Measurements from ENCODE around the gene GAB1. TPM values are rescaled to one million over a fixed set of nuclear protein-coding genes. Genes with fewer than 3 reads are reported as not detected.

Gene GAB1
- total RNA-seq, 1 experiment from 2014 or later = 15.3 TPM

DNA sequence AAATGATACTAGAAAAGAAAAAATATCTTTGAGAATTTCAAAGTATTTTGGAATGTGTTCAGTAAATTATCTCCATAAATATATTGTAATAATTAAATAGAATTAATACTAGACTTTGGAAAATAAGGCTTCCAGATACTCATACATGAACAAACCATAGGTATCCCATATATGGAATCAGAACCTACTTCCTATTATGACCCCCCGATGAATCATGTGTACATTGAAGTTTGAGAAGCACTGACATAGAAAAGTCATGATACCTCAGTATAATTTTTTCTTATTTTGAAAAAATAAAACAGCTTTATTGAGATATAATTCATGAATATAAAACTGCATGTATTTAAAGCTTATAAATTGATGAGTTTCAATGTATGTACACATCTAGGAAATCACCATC lies 149.6 kb downstream of the GAB1 start:
- no peak overlapping the region for H3K4me3 Mint-ChIP-seq
- TF ChIP-seq, protein P1, sequence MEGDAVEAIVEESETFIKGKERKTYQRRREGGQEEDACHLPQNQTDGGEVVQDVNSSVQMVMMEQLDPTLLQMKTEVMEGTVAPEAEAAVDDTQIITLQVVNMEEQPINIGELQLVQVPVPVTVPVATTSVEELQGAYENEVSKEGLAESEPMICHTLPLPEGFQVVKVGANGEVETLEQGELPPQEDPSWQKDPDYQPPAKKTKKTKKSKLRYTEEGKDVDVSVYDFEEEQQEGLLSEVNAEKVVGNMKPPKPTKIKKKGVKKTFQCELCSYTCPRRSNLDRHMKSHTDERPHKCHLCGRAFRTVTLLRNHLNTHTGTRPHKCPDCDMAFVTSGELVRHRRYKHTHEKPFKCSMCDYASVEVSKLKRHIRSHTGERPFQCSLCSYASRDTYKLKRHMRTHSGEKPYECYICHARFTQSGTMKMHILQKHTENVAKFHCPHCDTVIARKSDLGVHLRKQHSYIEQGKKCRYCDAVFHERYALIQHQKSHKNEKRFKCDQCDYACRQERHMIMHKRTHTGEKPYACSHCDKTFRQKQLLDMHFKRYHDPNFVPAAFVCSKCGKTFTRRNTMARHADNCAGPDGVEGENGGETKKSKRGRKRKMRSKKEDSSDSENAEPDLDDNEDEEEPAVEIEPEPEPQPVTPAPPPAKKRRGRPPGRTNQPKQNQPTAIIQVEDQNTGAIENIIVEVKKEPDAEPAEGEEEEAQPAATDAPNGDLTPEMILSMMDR (conservative IDR thresholded peaks at IDR 0.05) = no peak
- H3K9me3 Mint-ChIP-seq = no peaks in the 10 kb centered on the region
- no peak overlapping the region for H3K27ac ChIP-seq (ENCODE audit: insufficient read length, low read depth, low read length)
- no peak overlapping the region for H4K5ac ChIP-seq (ENCODE audit: insufficient read length, low read depth, low read length)
- H2BK5ac ChIP-seq (ENCODE audit: insufficient read length, low read length) = no peak overlapping the region
- H3K23ac ChIP-seq (ENCODE audit: insufficient read length, low read depth, low read length) = no peak overlapping the region
- no peak overlapping the region for H3K18ac ChIP-seq (ENCODE audit: insufficient read length, low read depth, low read length)
- H3K4me1 ChIP-seq (ENCODE audit: insufficient read depth, low read length) = no peaks in the 10 kb centered on the region
- H4K91ac ChIP-seq (ENCODE audit: insufficient read length, low read depth, low read length) = no peak overlapping the region
- H2AK5ac ChIP-seq (ENCODE audit: insufficient read length, low read length) = no peak overlapping the region
- H2BK20ac ChIP-seq (ENCODE audit: low read depth, low read length, poor library complexity, severe bottlenecking) = no peak overlapping the region
- no peak overlapping the region for H2BK120ac ChIP-seq (ENCODE audit: low read depth, low read length, poor library complexity, severe bottlenecking)
- H2BK15ac ChIP-seq (ENCODE audit: low read depth, low read length) = no peak overlapping the region
- no peak overlapping the region for H3K9ac ChIP-seq (ENCODE audit: extremely low read depth, insufficient read length, low read length)
- no peaks in the 10 kb centered on the region for H3K27me3 ChIP-seq (ENCODE audit: insufficient read depth, low read length)
- no peak overlapping the region for H3K4me2 ChIP-seq (ENCODE audit: insufficient read depth, insufficient read length, low read length)
- no peak overlapping the region for H3K4ac ChIP-seq (ENCODE audit: low read depth, low read length)
- H3K79me1 ChIP-seq (ENCODE audit: insufficient read depth, low read depth, low read length, poor library complexity, severe bottlenecking) = no peaks in the 10 kb centered on the region
- H3K9me3 ChIP-seq (ENCODE audit: control insufficient read depth, low read depth, low read length) = no peaks in the 10 kb centered on the region
- H3K27ac Mint-ChIP-seq = no peak overlapping the region
- no peak overlapping the region for H4K8ac ChIP-seq (replicated peaks; ENCODE audit: insufficient read length, low read depth, low read length)
- H3K27me3 Mint-ChIP-seq (ENCODE audit: low read depth) = no peaks in the 10 kb centered on the region
- H3K56ac ChIP-seq (ENCODE audit: insufficient read length, low read depth, low read length) = no peak overlapping the region
- WGBS (ENCODE audit: extremely low coverage, insufficient read length, low lambda C conversion rate) = no CpG with 5 or more reads among the region's 1 CpG
- no peak overlapping the region for H2BK12ac ChIP-seq (ENCODE audit: insufficient read length, low read depth, low read length)
- H3K4me1 Mint-ChIP-seq = no peaks in the 10 kb centered on the region
- H4K20me1 ChIP-seq (ENCODE audit: control insufficient read depth, insufficient read depth, insufficient read length) = no peaks in the 10 kb centered on the region
- H3T11ph ChIP-seq (ENCODE audit: low read length) = no peak overlapping the region
- DNase-seq = no peak
- no peaks in the 10 kb centered on the region for H3K23me2 ChIP-seq (ENCODE audit: insufficient read length, low read depth, low read length, poor library complexity, severe bottlenecking)
- no peaks in the 10 kb centered on the region for H3K79me2 ChIP-seq (ENCODE audit: insufficient read depth, low read length)
- no peak overlapping the region for H2AFZ ChIP-seq (ENCODE audit: low read length)
- no peak overlapping the region for H3K14ac ChIP-seq (ENCODE audit: insufficient read depth, low read length)
- no peaks in the 10 kb centered on the region for H3K36me3 Mint-ChIP-seq (ENCODE audit: insufficient read depth in 1 of 3, low read depth in 3 of 3)
